Smooth muscle cell (in vitro differentiated cells): ENCODE data around the gene MRPS33. TPM values are rescaled to one million over a fixed set of nuclear protein-coding genes. Genes with fewer than 3 reads are reported as not detected.
A peak's percentile ranks its signal among the peaks of the same experiment; 100 is the strongest.

ENCODE experiments used
- DNase-seq: peaks from one replicate; lab custom pipeline; 2025; ENCODE audit not compliant: unreplicated experiment; lab: John Stamatoyannopoulos, UW
- H2AFZ ChIP-seq: fragments of 200-600 bp; sonication (generic); 2 replicates; pipeline ENCODE4 v1.6.0; 2016; ENCODE audit warnings: antibody characterized with exemption, low read depth, mild to moderate bottlenecking
- H3F3A ChIP-seq: fragments of 200-600 bp; sonication (generic); 2 replicates; pipeline ENCODE4 v1.6.0; 2017; ENCODE audit warnings: antibody characterized with exemption, low read depth
- H3K27ac ChIP-seq: fragments of 200-600 bp; sonication (generic); 2 replicates; pipeline ENCODE4 v1.5.1; 2016; ENCODE audit warnings: low read depth, mild to moderate bottlenecking
- H3K27me3 ChIP-seq: fragments of 200-600 bp; sonication (generic); 2 replicates; pipeline ENCODE4 v1.6.1; 2016; ENCODE audit warnings: low read depth, mild to moderate bottlenecking
- H3K36me3 ChIP-seq: fragments of 200-600 bp; sonication (generic); 2 replicates; pipeline ENCODE4 v1.5.1; 2016; ENCODE audit warnings: low read depth
- H3K4me1 ChIP-seq: fragments of 200-600 bp; sonication (generic); 2 replicates; pipeline ENCODE4 v1.5.1; 2016; ENCODE audit warnings: low read depth
- H3K4me2 ChIP-seq: fragments of 200-600 bp; sonication (generic); 2 replicates; pipeline ENCODE4 v1.6.0; 2016; ENCODE audit warnings: mild to moderate bottlenecking
- H3K4me3 ChIP-seq: fragments of 200-600 bp; sonication (generic); 2 replicates; pipeline ENCODE4 v1.5.1; 2016; ENCODE audit warnings: mild to moderate bottlenecking
- H3K79me2 ChIP-seq: fragments of 200-600 bp; sonication (generic); 2 replicates; pipeline ENCODE4 v1.6.0; 2016; ENCODE audit warnings: low read depth, mild to moderate bottlenecking
- H3K9ac ChIP-seq: fragments of 200-600 bp; sonication (generic); 2 replicates; pipeline ENCODE4 v1.6.0; 2016; ENCODE audit warnings: low read depth
- H3K9me3 ChIP-seq: fragments of 200-600 bp; sonication (generic); replicated peaks from 2 replicates; pipeline ENCODE4 v1.5.1; 2016; ENCODE audit warnings: low read depth
- H4K20me1 ChIP-seq: fragments of 200-600 bp; sonication (generic); 2 replicates; pipeline ENCODE4 v1.6.0; 2016; ENCODE audit warnings: low read depth
- WGBS: methylation state at CpG from one replicate; pipeline ENCODE4 v1.1.7; 2016; ENCODE audit warnings: low lambda C conversion rate; 5-methylcytosine and 5-hydroxymethylcytosine counted together
- polyA plus RNA-seq: library from polyadenylated mRNA; unstranded; fragments of >200 nt; fragmentation: Nextera tagmentation; extraction: Ambion mirVana; gene quantifications from 2 replicates; pipeline ENCODE4 v1.2.1, GENCODE V29; 2016
- total RNA-seq: library from RNA; depleted of rRNA; stranded (reverse); fragments of >200 nt; gene quantifications from 2 replicates; pipeline ENCODE4 v1.2.3, GENCODE V29; 2014
- TF ChIP-seq, protein P1 (sequence below): fragments of 200-600 bp; sonication (generic); IDR thresholded peaks from 2 replicates; pipeline ENCODE4 v1.5.1; 2017; ENCODE audit warnings: borderline replicate concordance, mild to moderate bottlenecking, antibody characterized with exemption; ENCODE audit not compliant: insufficient read depth, poor library complexity, severe bottlenecking

MRPS33 gene
- total and polyA plus RNA-seq, 2 experiments from 2014 or later, result 34.2 to 49.8 TPM

DNA sequence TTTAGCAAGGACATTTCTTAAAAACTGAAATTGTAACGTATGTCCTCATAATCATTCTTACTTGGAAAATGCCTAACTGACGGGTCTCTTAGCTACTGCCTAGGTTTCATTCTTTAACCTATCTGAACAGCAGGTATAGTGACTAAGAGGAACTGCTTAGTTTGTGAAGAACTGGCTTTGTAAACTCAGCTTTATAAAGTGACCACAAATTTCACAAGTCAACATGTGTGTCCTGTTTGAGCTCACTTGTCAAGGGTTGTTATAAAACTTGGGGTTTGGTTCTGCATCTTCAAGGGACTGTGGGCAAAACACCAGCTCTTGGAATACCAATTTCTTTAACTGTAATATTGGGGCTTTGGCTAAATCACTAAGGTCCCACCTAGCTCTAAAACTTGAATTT, 32.2 kb downstream of the MRPS33 start:
- TF ChIP-seq, protein P1, sequence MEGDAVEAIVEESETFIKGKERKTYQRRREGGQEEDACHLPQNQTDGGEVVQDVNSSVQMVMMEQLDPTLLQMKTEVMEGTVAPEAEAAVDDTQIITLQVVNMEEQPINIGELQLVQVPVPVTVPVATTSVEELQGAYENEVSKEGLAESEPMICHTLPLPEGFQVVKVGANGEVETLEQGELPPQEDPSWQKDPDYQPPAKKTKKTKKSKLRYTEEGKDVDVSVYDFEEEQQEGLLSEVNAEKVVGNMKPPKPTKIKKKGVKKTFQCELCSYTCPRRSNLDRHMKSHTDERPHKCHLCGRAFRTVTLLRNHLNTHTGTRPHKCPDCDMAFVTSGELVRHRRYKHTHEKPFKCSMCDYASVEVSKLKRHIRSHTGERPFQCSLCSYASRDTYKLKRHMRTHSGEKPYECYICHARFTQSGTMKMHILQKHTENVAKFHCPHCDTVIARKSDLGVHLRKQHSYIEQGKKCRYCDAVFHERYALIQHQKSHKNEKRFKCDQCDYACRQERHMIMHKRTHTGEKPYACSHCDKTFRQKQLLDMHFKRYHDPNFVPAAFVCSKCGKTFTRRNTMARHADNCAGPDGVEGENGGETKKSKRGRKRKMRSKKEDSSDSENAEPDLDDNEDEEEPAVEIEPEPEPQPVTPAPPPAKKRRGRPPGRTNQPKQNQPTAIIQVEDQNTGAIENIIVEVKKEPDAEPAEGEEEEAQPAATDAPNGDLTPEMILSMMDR, result no peak
- DNase-seq, result no peak
- no peaks in the 10 kb centered on the region for H3K27me3 ChIP-seq
- no peaks in the 10 kb centered on the region for H3K79me2 ChIP-seq
- no peaks in the 10 kb centered on the region for H4K20me1 ChIP-seq
- H3K9ac ChIP-seq, result no peak overlapping the region
- H2AFZ ChIP-seq, result no peak overlapping the region
- no peak overlapping the region for H3K4me2 ChIP-seq
- WGBS, result 69% methylated on average over 2 of the region's 2 CpGs
- H3K27ac ChIP-seq, result peak overlapping the region; percentile 10
- H3K36me3 ChIP-seq, result no peaks in the 10 kb centered on the region
- H3K4me1 ChIP-seq, result no peaks in the 10 kb centered on the region
- no peaks in the 10 kb centered on the region for H3F3A ChIP-seq
- no peak overlapping the region for H3K4me3 ChIP-seq
- H3K9me3 ChIP-seq, result no peaks in the 10 kb centered on the region

DNA sequence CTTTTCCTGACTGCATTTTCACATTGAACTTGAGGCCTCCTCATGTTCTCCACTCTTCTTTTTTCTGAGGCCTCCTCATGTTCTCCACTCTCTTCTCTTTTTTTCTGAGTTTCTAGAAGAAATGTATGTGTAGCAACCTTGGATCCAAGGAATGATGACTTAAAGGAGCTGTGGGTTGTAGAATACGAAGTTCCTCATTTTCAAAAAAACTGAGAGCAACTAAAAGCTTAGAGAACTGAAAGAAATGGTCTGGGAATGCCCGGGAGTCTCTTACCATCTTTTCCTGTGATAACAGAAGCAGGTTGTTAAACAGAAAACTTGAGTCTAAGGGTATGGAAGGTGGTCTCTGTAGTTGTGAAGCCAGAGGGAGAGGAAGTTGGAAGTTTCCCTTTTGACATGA, 32.8 kb downstream of the MRPS33 start:
- 65% methylated on average over 2 of the region's 2 CpGs for WGBS
- H3K27me3 ChIP-seq, result no peaks in the 10 kb centered on the region
- no peaks in the 10 kb centered on the region for H3F3A ChIP-seq
- H3K79me2 ChIP-seq, result no peaks in the 10 kb centered on the region
- no peak overlapping the region for H3K4me2 ChIP-seq
- H3K4me1 ChIP-seq, result no peaks in the 10 kb centered on the region
- TF ChIP-seq, protein P1, result no peak
- no peak for DNase-seq
- no peak overlapping the region for H2AFZ ChIP-seq
- no peak overlapping the region for H3K4me3 ChIP-seq
- no peaks in the 10 kb centered on the region for H3K36me3 ChIP-seq
- no peaks in the 10 kb centered on the region for H3K9me3 ChIP-seq
- H3K27ac ChIP-seq, result peak overlapping the region; percentile 10
- no peak overlapping the region for H3K9ac ChIP-seq
- H4K20me1 ChIP-seq, result no peaks in the 10 kb centered on the region

DNA sequence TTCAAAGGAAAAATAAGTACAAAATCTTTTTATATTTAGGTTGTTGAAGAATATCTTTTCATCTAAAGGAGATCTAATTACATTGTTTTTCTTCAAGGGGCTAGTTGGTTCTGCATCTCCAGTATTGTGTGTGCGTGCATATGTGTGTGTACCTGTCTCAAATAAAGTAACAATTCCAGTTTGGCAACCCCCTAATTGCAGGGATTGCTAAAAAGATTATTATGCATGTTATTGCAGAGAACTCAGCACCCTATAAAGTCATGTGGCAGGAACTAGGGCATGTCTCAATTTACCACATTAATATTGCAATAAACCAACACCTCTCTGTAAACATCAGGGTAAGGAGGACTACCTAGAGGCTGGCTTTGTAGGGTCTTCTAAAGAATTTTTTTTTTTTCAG, 37.0 kb downstream of the MRPS33 start:
- Histone ChIP-seq H3K79me2 (no peaks in the 10 kb centered on the region), H3K36me3 (no peaks in the 10 kb centered on the region), H3K27me3 (no peaks in the 10 kb centered on the region), H3K9me3 (no peaks in the 10 kb centered on the region), H3K9ac (no peak overlapping the region), H4K20me1 (no peaks in the 10 kb centered on the region), H2AFZ (no peak overlapping the region), H3K4me2 (no peak overlapping the region), H3K27ac (no peak overlapping the region), H3K4me3 (no peak overlapping the region), H3F3A (no peaks in the 10 kb centered on the region), H3K4me1 (no peaks in the 10 kb centered on the region)
- TF ChIP-seq, protein P1, result no peak
- 86% methylated on average over 1 of the region's 1 CpG for WGBS
- DNase-seq, result no peak
